GF-D8 (cell line): Measurements from ENCODE around the gene ADGRA3.
"Not testable (repeated sequence)": the region's sequence is repeated elsewhere in the genome, so short reads cannot be mapped to it uniquely, and the experiment has no call there.

Experiments
- DNase-seq: peaks from one replicate; lab custom pipeline; 2025; lab: John Stamatoyannopoulos, UW

Gene ADGRA3

GRCh38 chr4:22434895-22435294 lies 81.0 kb downstream of the ADGRA3 start:
- no peak for DNase-seq

DNA sequence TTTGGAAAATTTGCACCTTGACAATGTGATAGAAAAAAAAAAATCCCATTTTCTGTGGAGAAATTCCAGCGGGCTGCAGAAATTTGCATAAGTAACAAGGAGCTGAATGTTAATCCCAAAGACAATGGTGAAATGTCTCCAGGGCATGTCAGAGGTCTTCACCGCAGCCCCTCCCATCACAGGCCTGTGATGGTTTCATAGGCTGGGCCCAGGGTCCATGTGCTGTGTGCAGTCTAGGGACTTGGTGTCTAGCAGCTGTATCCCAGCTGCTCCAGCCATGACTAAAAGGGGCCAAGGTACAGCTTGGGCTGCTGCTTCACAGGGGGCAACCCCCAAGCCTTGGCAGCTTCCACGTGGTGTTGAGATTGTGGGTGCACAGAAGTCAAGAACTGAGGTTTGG lies 85.2 kb downstream of the ADGRA3 start:
- DNase-seq: no peak

DNA sequence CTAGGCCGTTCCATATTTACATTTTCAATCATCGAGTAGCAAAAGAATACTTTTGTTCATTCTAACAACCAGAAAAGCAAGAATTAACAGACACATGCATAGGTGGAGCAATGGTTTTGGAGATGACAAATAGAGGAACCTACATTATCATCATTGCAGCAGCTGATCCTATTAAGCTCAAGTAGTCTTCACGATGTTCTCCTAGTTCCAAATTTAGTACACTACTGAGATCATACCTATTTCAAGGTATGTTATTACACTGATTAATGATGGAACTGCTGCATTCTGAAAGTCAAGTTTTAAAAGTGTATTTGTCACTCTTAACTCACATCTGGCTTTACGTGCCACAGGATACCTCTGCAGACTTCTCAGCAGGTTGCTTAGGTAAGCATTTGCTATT lies 87.4 kb downstream of the ADGRA3 start:
- DNase-seq: no peak

GRCh38 chr4:22427675-22428074 lies 88.2 kb downstream of the ADGRA3 start:
- DNase-seq: no peak

DNA sequence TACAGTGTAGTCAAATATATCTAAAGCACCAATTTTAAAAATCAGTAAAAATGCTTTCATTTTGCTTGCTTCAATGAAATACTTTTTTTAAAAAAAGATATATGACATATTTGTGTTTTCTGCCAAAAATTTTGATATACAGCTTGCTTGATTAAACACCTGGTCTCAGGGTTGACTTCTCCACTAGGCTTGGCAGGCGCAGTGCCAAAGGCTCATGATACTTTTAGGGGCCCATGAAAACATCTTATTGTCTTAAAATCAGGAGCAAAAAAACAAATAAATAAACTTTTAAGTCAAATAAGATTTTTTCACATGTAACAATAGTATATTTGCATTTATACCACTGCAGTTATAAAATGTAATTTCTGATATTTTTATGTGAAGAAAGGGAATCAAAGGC lies 95.6 kb downstream of the ADGRA3 start:
- no peak for DNase-seq

DNA sequence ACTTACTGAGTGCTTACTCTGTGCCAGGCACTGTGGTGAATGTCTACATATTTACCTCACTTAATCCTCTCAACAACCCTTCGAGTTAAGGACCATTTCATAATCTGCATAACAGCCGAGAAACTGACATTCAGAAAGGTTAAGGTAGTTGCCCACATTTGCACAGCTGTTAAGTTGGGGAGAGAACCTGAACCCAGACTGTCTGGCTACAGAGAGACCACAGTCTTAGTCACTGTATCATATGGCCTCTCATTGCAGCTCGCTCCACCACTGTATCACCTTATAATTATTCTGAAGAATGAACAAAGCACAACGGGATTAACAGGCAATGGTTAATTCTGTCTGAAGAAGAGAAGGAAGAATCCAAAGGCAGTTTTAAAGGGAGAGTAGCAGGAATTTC lies 98.5 kb downstream of the ADGRA3 start:
- no peak for DNase-seq

- no peak for DNase-seq
Observed at GRCh38 chr4:22416403-22416802, 99.5 kb downstream of the ADGRA3 start.

DNA sequence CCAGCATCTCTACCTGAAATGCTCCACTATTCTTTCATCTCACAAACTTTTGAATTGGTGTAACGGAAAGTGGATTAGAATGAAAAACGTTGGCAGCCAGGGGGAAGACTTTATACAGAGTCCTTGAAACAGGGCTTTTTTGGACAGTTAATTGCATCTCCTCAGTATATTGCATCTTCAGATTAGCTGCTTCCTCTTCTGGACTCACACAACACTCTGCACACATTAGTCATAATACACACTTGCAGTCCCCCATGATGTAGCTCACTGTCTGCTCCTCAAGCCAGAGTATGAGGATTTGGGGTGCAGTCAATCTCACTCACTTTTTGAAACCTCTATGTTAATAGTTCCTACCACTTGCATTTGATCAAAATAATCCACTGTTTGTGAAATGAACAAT lies 101.0 kb downstream of the ADGRA3 start:
- no peak for DNase-seq

DNA sequence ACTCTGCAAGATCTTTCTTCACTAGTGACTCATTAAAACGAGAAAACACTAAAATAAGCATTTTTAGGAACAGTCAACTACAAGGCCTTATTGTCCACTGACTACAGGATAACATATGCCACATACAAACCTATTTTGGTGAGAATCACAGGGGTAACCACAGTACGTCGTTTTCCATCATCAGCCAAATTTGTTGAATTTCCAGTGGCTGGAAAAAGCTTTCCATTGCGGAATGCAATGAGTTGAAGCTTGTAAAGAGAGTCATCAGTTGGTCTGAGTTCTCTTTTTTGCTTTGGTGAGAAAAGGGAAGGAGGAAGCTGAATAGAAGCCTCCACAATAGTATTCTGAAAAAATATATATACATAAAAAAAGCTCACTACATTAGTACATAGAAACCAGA lies 102.4 kb downstream of the ADGRA3 start:
- DNase-seq: no peak

DNA sequence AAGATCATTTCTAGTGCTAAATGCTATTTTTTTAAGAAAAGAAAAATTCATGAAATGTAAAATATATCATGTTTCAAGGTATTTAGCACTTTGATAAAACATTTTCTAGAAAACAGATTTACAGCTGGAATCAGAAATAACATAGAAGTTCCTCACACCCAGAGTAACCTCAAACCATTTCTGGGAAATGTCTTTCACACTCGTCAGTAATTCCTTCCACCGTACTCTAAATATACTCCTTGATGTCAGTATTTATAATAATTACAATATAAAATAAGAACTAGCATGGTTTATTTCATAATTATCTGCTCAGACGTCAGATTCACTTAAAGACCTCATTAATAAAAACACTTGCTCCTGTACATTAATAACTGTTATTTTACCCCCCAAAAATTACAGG lies 103.9 kb downstream of the ADGRA3 start:
- DNase-seq: no peak

DNA sequence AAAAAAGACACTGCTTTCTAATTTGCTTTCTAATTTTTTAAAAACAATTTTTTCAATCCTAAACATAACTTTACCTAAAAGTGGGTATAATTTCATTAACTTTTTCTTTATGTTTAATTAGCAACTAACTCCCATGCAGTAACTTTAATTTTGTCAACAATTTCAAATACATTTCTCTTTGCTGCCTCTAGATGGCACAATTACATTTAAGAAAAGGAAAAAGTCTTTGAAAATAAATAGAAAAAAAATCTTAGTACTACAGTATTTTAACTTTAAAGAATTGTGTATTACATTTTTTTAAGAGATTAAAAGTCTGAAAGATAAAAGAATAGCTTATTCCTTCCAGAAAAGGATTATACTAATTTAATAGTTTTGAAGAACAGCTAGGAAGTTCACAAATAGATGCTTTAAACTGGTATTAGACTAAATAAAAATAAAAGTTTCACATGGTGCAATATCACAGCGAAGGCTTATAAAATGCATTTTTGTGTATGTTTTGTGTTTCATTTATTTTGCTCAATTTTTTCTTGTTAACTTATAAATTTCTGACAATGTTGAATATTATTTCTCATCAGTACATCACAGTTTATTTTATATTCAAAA lies 105.1 kb downstream of the ADGRA3 start:
- DNase-seq: no peak

DNA sequence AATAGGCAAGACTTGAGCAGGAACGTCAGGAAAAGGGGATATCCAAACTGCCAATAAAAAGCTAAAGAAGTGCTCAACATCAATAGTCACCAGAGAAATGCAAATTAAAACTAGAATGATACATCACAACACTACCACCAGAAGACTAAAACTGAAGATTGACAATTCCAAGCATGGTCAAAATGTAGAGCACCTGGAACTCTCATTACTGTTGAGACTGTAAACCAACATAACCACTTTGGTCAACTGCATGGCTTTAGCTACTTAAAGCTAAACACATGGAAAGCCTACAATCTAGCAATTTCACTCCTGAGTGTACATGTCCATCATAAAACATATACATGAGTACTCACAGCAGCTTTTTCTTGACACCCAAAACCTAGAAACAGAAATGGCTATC lies 107.4 kb downstream of the ADGRA3 start:
- no peak for DNase-seq

DNA sequence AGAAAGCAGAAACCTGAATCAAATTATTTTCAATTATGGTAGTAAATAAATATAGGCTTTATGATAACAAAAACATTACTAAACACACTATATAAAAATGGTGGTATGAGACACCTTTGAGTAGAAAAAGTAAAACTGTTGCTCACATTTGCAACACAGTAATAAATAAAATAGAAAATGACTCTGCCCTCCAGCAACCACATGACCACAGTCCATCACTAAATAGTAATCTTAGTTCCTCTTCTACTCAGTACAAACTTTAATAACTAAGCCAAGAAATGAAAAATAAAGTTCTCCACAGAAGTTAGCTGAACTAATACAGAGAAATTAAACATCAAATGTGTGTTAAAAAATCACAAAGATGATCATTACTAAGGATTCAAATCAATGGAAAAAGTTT lies 108.5 kb downstream of the ADGRA3 start:
- no peak for DNase-seq

- no peak for DNase-seq
Observed at GRCh38 chr4:22398671-22399070, 117.2 kb downstream of the ADGRA3 start.

- no peak for DNase-seq
Observed at GRCh38 chr4:22391551-22391950, 124.3 kb downstream of the ADGRA3 start.

DNA sequence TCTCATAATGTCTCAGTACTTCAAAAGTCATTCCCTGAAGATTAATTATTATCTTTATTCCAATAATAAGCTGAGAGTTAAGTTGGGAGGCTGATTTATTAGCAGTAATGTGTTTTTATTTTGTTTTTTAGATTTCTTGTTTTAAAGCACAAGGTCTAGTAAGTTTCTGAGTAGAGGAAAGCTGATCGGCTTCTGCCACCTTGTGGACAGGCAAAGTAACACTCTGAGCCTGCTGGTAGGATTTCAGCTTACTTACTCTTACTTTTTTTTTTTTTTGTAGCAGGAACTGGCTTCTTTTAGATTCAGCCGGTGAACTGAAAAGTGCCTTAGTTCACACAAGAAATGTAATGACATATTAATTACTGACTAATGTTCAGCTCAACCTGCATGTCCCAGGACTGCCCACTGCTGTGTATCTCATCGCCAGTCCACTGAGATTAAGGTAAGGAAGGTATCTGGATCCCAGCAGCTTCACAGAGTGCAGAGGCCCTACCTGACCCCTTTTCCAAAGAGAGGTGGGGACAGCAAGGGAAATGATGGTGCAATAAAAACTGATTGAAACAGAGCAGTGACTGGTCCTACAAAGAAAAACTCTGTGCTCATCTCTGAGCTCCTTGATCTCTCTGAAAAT lies 126.5 kb downstream of the ADGRA3 start:
- peak; percentile 26 for DNase-seq

- DNase-seq: no peak
Observed at GRCh38 chr4:22385611-22386011, 130.3 kb downstream of the ADGRA3 start.

DNA sequence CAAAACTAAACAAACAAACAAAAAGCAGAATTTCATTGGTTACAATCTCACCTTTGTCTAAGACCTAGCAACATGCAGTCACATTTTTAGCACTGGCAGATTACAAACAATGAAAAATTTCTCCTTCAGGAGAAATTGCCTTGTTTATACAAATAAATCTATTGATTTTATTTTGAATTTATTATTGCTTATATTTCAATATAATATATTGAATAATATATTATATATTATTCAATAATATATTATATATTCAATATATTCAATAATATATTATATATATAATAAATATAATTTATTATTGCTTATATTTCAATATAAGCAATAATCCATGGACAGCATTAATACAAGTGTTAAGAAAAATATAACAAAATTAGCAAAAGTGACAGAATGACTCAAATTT lies 131.7 kb downstream of the ADGRA3 start:
- no peak for DNase-seq

DNA sequence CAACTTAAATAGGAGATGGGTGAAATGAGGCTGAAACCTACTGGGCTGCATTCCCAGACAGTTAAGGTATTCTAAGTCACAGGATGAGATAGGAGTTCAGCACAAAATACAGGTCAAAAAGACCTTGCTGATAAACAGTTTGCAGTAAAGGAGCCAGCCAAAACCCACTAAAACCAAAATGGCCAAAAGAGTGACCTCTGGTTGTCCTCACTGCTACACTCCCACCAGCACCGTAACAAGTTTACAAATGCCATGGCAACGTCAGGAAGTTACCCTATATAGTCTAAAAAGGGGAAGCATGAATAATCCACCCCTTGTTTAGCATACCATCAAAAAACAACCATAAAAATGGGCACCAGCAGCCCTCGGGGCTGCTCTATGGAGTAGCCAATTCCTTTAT lies 133.7 kb downstream of the ADGRA3 start:
- DNase-seq: not testable (repeated sequence)

GRCh38 chr4:22372986-22373385 lies 142.9 kb downstream of the ADGRA3 start:
- no peak for DNase-seq

DNA sequence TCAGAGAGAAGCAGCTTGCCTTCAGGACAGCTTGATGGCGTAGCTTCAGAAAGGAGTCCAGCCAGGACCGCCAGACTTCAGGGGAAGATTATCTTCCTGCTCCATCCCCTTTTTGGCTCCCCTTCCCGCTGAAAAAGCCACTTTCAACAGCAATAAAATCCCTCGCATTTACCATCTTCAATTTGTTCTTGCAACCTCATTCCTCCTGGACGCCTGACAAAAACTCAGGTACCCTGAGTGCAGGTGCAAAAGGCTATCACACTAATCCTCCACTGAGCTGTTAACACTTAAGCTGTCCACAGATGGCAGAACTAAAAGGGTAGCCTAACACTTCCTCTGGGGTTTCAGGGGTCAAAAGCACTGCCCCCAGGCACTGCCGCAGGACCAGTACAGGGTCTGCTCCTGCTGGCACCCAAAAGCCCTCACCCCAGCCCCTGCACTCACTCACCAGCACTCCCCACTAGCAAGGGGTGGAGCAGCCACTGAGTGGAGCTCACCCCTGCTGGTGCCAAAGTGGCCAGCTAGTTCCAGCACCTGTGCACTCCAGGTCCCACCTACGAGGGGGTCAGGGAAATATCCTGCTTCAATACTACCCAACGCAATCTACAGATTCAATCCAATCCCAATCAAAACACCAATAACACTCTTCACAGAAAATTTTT lies 145.8 kb downstream of the ADGRA3 start:
- DNase-seq: no peak

GRCh38 chr4:22363787-22364186 lies 152.1 kb downstream of the ADGRA3 start:
- DNase-seq: no peak

- DNase-seq: no peak
Observed at GRCh38 chr4:22363036-22363435, 152.8 kb downstream of the ADGRA3 start.
